ENCODE measurements around the gene SLC16A3. TPM values are rescaled to one million over a fixed set of nuclear protein-coding genes. Genes with fewer than 3 reads are reported as not detected.
"Not testable (repeated sequence)": the region's sequence is repeated elsewhere in the genome, so short reads cannot be mapped to it uniquely, and the experiment has no call there.

SLC16A3 gene
- total and polyA plus RNA-seq, 2 of the 4 experiments (the other 2 are of a cell fraction), result 49.1 to 181 TPM

- H3K9me3 ChIP-seq (ENCODE audit: control insufficient read depth, insufficient read depth, low read length); DNase-seq; H2BK15ac ChIP-seq (ENCODE audit: low read depth, low read length); H4K5ac ChIP-seq (ENCODE audit: low read depth, low read length); H3K4me3 ChIP-seq (ENCODE audit: insufficient read depth, low read depth, low read length); H3K23ac ChIP-seq (ENCODE audit: low read depth, low read length); H4K8ac ChIP-seq (ENCODE audit: low read depth in 2 of 2, low read length in 2 of 2); H2AFZ ChIP-seq (replicated peaks; ENCODE audit: low read length, poor library complexity); H3K4ac ChIP-seq (ENCODE audit: low read depth, low read length); H3K27me3 ChIP-seq (ENCODE audit: control insufficient read depth, insufficient read depth, low read length); H3K9me1 ChIP-seq (ENCODE audit: insufficient read depth, low read length); H3K9ac ChIP-seq (ENCODE audit: low read depth, low read length); in situ Hi-C loops (cut with MboI; ENCODE audit: low sequenced_read_pairs); H2BK5ac ChIP-seq (ENCODE audit: low read depth, low read length, poor library complexity, severe bottlenecking); ATAC-seq (ENCODE audit: low read depth); H2AK5ac ChIP-seq (ENCODE audit: low read depth, low read length); BruUV-seq (replicated peaks); H2BK20ac ChIP-seq (ENCODE audit: low read depth, low read length); H2BK120ac ChIP-seq (ENCODE audit: low read depth, low read length); CTCF ChIA-PET; dilution Hi-C loops (cut with HindIII; ENCODE audit: low sequenced_read_pairs, unreplicated experiment); H3K56ac ChIP-seq (ENCODE audit: extremely low read depth, insufficient read depth, low read length); H2AK9ac ChIP-seq (replicated peaks; ENCODE audit: low read depth, low read length, poor library complexity); H4K91ac ChIP-seq (ENCODE audit: insufficient read depth, low read depth, low read length); H3K18ac ChIP-seq (ENCODE audit: low read depth, low read length); intact Hi-C loops (cut with micrococcal nuclease); H3K14ac ChIP-seq (replicated peaks; ENCODE audit: low read depth, low read length); H3K4me1 ChIP-seq (ENCODE audit: control insufficient read depth, insufficient read depth, low read length); H3K27ac ChIP-seq (ENCODE audit: insufficient read depth, low read length); H3K4me2 ChIP-seq (ENCODE audit: low read depth, low read length): not testable (repeated sequence)
- Histone ChIP-seq H4K20me1 (ENCODE audit: insufficient read depth, low read length) (peaks cover 81% of the 10 kb centered on the region), H3K36me3 (ENCODE audit: control insufficient read depth, insufficient read depth, low read length) (peaks cover 74% of the 10 kb centered on the region), H3K79me1 (ENCODE audit: low read depth in 1 of 2, low read length in 2 of 2) (peaks cover 34 to 77% of the 10 kb centered on the region in 2 experiments)
- WGBS, 2 experiments (ENCODE audit: extremely low coverage in 2 of 2, insufficient read length in 1 of 2), result 98% methylated on average over 33 of the region's 39 CpGs; no CpG with 5 or more reads in 1 of the 2 experiments
- POLR2A ChIA-PET (ENCODE audit: unreplicated experiment), result interaction anchor here (0.9 kb wide), 1 partner anchor 13 kb away, joined by 3 read pairs; no protein-coding TSS in a partner anchor
These were observed 25.3 kb downstream of the SLC16A3 start for GRCh38 chr17:82254096-82254495.

DNA sequence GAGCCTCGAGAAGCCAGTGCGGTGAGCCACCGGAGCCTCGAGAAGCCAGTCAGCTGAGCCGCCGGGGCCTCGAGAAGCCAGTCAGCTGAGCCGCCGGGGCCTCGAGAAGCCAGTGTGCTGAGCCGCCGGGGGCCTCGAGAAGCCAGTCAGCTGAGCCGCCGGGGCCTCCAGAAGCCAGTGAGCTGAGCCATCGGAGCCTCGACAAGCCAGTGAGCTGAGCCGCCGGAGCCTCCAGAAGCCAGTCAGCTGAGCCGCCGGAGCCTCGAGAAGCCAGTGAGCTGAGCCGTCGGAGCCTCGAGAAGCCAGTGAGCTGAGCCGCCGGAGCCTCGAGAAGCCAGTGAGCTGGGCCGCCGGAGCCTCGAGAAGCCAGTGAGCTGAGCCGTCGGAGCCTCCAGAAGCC lies 25.9 kb downstream of the SLC16A3 start:
- H2BK15ac ChIP-seq (ENCODE audit: low read depth, low read length); H3K9me1 ChIP-seq (ENCODE audit: insufficient read depth, low read length); dilution Hi-C loops (cut with HindIII; ENCODE audit: low sequenced_read_pairs, unreplicated experiment); H3K14ac ChIP-seq (replicated peaks; ENCODE audit: low read depth, low read length); BruUV-seq (replicated peaks); H3K18ac ChIP-seq (ENCODE audit: low read depth, low read length); H3K27ac ChIP-seq (ENCODE audit: insufficient read depth, low read length); ATAC-seq (ENCODE audit: low read depth); DNase-seq; H3K4me1 ChIP-seq (ENCODE audit: control insufficient read depth, insufficient read depth, low read length); H3K23ac ChIP-seq (ENCODE audit: low read depth, low read length); H4K8ac ChIP-seq (ENCODE audit: low read depth in 2 of 2, low read length in 2 of 2); intact Hi-C loops (cut with micrococcal nuclease); H2AK9ac ChIP-seq (replicated peaks; ENCODE audit: low read depth, low read length, poor library complexity); H4K91ac ChIP-seq (ENCODE audit: insufficient read depth, low read depth, low read length); H3K4me3 ChIP-seq (ENCODE audit: insufficient read depth, low read depth, low read length); H4K5ac ChIP-seq (ENCODE audit: low read depth, low read length); H2AK5ac ChIP-seq (ENCODE audit: low read depth, low read length); H3K4ac ChIP-seq (ENCODE audit: low read depth, low read length); H2BK20ac ChIP-seq (ENCODE audit: low read depth, low read length); H3K9me3 ChIP-seq (ENCODE audit: control insufficient read depth, insufficient read depth, low read length); H2BK5ac ChIP-seq (ENCODE audit: low read depth, low read length, poor library complexity, severe bottlenecking); H2AFZ ChIP-seq (replicated peaks; ENCODE audit: low read length, poor library complexity); H2BK120ac ChIP-seq (ENCODE audit: low read depth, low read length); H3K4me2 ChIP-seq (ENCODE audit: low read depth, low read length); H3K56ac ChIP-seq (ENCODE audit: extremely low read depth, insufficient read depth, low read length); H3K27me3 ChIP-seq (ENCODE audit: control insufficient read depth, insufficient read depth, low read length); H3K9ac ChIP-seq (ENCODE audit: low read depth, low read length); in situ Hi-C loops (cut with MboI; ENCODE audit: low sequenced_read_pairs): not testable (repeated sequence)
- ChIA-PET CTCF (interaction anchor here (0.6 kb wide), 1 partner anchor 46 kb away, joined by 4 read pairs; no protein-coding TSS in a partner anchor), POLR2A (ENCODE audit: unreplicated experiment) (interaction anchor here (0.6 to 0.9 kb wide), 3 partner anchors 11 to 16 kb away, joined by 3 read pairs; no protein-coding TSS in a partner anchor)
- peaks cover 73% of the 10 kb centered on the region for H3K36me3 ChIP-seq (ENCODE audit: control insufficient read depth, insufficient read depth, low read length)
- peaks cover 34 to 77% of the 10 kb centered on the region in 2 experiments for H3K79me1 ChIP-seq (ENCODE audit: low read depth in 1 of 2, low read length in 2 of 2)
- H4K20me1 ChIP-seq (ENCODE audit: insufficient read depth, low read length), result peaks cover 81% of the 10 kb centered on the region
- WGBS, 2 experiments (ENCODE audit: extremely low coverage in 2 of 2, insufficient read length in 1 of 2), result 97% methylated on average over 11 of the region's 33 CpGs; no CpG with 5 or more reads in 1 of the 2 experiments
